Muscle layer of colon (tissue), 2 donors: Measurements from ENCODE around the gene KCNJ6.
"Not testable (repeated sequence)": the region's sequence is repeated elsewhere in the genome, so short reads cannot be mapped to it uniquely, and the experiment has no call there.

Experiments
- H3K27ac ChIP-seq: one replicate; pipeline ENCODE4 v1.7.0; 2013; ENCODE audit warnings: low read depth, mild to moderate bottlenecking, low read length, moderate library complexity
- H3K27me3 ChIP-seq, 2 donors: one replicate each; pipeline ENCODE4 v1.7.0; 2013; ENCODE audit warnings: low read length in 2 of 2, mild to moderate bottlenecking in 2 of 2; ENCODE audit not compliant: insufficient read depth in 2 of 2, control insufficient read depth in 1 of 2
- H3K36me3 ChIP-seq: one replicate; pipeline ENCODE4 v1.7.0; 2013; ENCODE audit warnings: mild to moderate bottlenecking, low read length; ENCODE audit not compliant: insufficient read depth
- H3K4me1 ChIP-seq: one replicate; pipeline ENCODE4 v1.7.0; 2013; ENCODE audit warnings: mild to moderate bottlenecking, low read length; ENCODE audit not compliant: insufficient read depth
- H3K4me3 ChIP-seq, 2 donors: one replicate each; pipeline ENCODE4 v1.7.0; 2013; ENCODE audit warnings: low read length in 2 of 2, low read depth in 1 of 2, mild to moderate bottlenecking in 1 of 2, moderate library complexity in 1 of 2
- H3K9ac ChIP-seq: one replicate; pipeline ENCODE4 v1.7.0; 2013; ENCODE audit warnings: low read length
- H3K9me3 ChIP-seq: one replicate; pipeline ENCODE4 v1.7.0; 2013; ENCODE audit warnings: mild to moderate bottlenecking, low read length
- donor health status: abdominal sarcoma.
- donor health status: Adenocarcinoma of cecum.

Gene KCNJ6

DNA sequence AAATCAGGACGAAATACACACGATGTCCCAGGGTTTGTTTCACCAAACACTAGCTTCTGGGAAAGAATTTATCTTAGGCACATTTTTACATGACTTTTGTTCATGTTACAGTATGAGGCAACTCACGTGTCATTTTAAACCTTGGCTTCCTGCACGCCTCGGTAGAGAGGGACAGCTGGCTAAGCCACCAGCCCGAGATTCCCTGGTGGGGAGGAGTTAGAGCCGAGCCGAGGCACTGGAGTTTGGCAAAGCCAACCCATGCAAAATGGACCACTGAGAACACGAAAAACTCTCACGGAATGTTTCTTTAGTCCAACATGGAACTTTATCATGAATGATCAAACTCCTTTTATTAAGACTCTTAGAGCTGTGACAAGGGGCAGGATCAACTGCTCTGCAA, 309.7 kb downstream of the KCNJ6 start:
- H3K27ac ChIP-seq = no peak overlapping the region
- no peak overlapping the region for H3K9ac ChIP-seq
- no peak overlapping the region for H3K4me3 ChIP-seq
- H3K4me1 ChIP-seq = no peaks in the 10 kb centered on the region
- H3K36me3 ChIP-seq = no peaks in the 10 kb centered on the region
- no peaks in the 10 kb centered on the region for H3K9me3 ChIP-seq
- H3K27me3 ChIP-seq = no peaks in the 10 kb centered on the region

DNA sequence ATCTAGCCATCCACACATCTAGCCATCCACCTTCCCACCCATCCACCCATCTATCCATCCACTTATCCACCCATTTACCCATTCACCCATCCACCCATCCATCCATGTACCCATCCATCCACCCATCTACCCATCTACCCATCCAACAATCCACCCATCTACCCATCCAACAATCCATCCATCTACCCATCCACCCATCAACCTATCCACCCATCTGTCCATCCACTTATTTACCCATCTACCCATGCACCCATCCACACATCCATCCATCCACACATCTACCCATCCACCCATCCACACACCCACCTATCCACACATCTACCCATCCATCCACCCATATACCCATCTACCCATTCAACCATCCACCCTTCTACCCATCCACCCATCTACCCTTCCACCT, 311.3 kb downstream of the KCNJ6 start:
- H3K4me3 ChIP-seq = no peak overlapping the region
- no peaks in the 10 kb centered on the region for H3K36me3 ChIP-seq
- no peaks in the 10 kb centered on the region for H3K27me3 ChIP-seq
- no peak overlapping the region for H3K27ac ChIP-seq
- H3K9ac ChIP-seq = no peak overlapping the region
- no peaks in the 10 kb centered on the region for H3K4me1 ChIP-seq
- no peaks in the 10 kb centered on the region for H3K9me3 ChIP-seq

DNA sequence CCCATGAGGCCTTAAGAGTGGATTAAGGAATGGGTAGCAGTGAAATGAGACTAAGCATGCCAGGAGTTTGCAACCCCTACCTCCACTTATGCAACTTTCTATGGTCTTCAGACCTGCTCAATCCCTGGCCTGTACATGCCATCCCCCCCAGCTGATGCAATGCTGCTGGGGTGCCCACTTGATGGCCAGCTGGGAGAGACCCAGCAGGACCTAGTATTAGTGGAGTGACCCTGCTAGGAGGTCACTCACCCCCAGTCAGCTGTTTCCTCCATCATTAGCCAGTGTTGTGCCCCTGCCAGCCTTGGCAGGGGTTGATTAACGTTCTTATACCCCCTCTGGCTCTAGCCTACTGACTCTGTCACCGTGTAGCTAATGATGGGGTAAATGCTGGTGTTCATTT, 313.1 kb downstream of the KCNJ6 start:
- Histone ChIP-seq H3K36me3 (no peaks in the 10 kb centered on the region), H3K27ac (no peak overlapping the region), H3K4me3 (no peak overlapping the region), H3K4me1 (no peaks in the 10 kb centered on the region), H3K9me3 (no peaks in the 10 kb centered on the region), H3K27me3 (no peaks in the 10 kb centered on the region), H3K9ac (no peak overlapping the region)

DNA sequence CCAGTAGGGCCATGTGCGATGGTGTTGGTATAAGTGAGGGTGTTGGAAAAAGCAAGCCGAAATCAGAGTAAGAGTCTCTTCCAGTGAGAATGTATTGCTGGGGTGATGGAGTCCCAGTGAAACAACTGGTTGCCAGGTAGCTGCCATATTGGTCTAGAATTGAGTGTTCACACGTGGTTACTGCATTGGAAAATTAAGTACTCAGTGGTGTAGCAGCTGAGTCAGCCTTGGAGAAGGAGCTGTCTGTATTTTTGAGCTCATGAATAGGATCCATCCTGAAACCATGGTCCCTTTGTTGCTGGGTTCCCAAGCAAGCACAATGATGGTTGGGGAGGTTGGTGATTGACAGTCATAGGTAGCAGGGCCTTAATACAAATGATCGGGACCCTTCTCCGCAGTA, 314.3 kb downstream of the KCNJ6 start:
- Histone ChIP-seq H3K27me3 (no peaks in the 10 kb centered on the region), H3K4me1 (no peaks in the 10 kb centered on the region), H3K27ac (no peak overlapping the region), H3K9me3 (no peaks in the 10 kb centered on the region), H3K4me3 (no peak overlapping the region), H3K36me3 (no peaks in the 10 kb centered on the region), H3K9ac (no peak overlapping the region)

DNA sequence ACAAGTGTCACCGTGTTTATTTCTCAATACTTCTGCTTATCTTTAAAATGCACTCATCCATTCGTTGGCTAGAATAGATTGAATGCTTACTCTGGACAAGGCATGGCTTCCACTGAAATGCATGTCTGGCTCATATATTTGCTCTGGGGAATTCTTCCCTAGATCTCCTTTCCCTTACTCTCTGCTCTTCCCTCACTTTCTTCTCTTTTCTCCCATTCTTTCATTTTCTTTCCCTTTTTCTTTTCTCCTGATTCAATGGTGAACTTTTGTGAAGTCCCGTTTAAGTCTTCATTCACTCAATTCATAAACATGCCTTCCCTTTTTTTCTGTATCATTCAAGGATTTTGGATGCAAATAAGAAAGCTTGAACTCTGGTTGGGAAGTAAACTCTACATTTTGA, 315.2 kb downstream of the KCNJ6 start:
- H3K4me1 ChIP-seq = no peaks in the 10 kb centered on the region
- H3K36me3 ChIP-seq = no peaks in the 10 kb centered on the region
- H3K27me3 ChIP-seq = no peaks in the 10 kb centered on the region
- H3K9me3 ChIP-seq = no peaks in the 10 kb centered on the region
- no peak overlapping the region for H3K9ac ChIP-seq
- no peak overlapping the region for H3K4me3 ChIP-seq
- H3K27ac ChIP-seq = no peak overlapping the region

DNA sequence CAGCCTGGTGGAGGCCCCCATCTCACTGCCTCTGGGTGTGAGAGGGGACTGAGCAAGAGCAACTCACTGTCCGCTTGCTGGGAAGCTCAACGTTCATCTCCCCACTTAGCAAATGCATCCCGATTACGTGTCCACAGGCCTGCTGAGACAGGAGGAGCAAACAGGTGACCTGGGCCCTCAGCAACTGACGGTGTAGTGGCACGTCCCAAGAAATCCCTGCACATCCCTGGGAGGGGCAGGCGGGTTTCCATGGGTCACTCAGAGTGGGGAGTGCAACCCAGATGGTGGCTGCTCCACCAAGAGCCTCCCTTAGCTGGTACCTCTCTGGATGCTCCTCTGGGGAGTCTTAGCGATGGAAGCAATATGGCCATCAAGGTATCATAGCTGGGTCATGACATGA, 320.3 kb downstream of the KCNJ6 start:
- H3K27ac ChIP-seq = no peak overlapping the region
- H3K36me3 ChIP-seq = no peaks in the 10 kb centered on the region
- no peak overlapping the region for H3K4me3 ChIP-seq
- no peaks in the 10 kb centered on the region for H3K4me1 ChIP-seq
- H3K9ac ChIP-seq = no peak overlapping the region
- H3K27me3 ChIP-seq = no peaks in the 10 kb centered on the region
- no peaks in the 10 kb centered on the region for H3K9me3 ChIP-seq

DNA sequence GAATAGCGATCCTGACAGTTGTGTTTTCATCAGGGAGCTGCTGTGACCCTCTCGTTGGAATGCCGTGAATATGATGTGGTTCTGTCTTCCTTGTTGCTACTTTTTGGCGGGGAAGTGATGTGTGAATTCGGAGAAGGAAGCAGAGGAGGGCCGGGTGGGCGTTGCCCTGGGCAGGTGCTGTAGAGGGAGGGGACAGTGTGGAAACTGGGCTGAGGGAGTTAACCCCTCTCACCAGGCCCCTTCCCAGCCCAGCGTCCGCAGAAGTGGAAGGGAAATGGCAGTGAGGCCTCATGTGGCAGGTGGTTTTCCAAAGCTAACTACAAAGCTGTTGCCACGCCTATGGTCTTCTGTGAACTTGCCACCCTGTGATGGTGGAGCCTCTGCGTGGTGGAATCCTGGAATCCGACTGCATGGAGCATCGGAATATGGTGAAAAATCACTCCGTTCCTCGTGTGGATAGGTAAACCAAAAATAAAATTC, 321.7 kb downstream of the KCNJ6 start:
- H3K27ac ChIP-seq = no peak overlapping the region
- no peak overlapping the region for H3K9ac ChIP-seq
- no peaks in the 10 kb centered on the region for H3K36me3 ChIP-seq
- H3K27me3 ChIP-seq = no peaks in the 10 kb centered on the region
- no peaks in the 10 kb centered on the region for H3K9me3 ChIP-seq
- no peaks in the 10 kb centered on the region for H3K4me1 ChIP-seq
- H3K4me3 ChIP-seq = no peak overlapping the region

DNA sequence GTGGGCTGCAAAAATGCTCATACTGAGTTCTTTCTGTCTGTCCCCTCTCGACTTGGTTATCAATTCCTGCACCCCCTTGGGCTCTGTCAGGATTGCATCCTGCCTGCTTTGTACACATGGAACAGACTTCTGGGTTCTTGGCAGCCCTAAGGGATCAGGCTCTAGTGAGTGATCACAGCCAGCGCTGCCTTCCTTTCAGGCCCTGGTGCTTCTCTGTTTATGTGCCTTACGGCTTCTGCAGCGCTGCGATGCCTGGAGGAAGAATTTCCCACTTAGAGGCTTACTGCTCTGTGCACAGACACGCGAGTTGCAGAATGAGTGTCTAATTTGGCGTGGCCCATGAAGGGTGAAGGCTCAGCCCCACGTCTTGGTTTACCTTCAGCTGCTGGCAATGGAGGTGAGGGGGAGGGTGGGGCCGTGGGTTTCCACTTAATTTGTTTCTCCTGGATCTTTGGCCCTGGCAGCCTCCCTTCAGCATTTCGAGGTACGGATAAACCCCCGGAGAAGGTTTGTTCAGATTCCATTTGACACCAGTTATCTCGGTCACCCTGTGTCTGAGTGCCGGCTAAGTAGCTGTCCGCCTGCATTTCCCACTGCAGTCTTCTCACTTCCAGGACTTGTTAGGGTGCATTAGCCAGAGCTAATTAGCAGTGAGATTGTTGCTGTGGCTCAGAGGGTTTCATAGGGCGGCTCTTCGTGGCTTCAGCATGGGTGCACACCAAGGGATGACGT, 322.4 kb downstream of the KCNJ6 start:
- Histone ChIP-seq H3K4me1 (no peaks in the 10 kb centered on the region), H3K27ac (no peak overlapping the region), H3K9me3 (no peaks in the 10 kb centered on the region), H3K36me3 (no peaks in the 10 kb centered on the region), H3K4me3 (no peak overlapping the region), H3K9ac (no peak overlapping the region), H3K27me3 (no peaks in the 10 kb centered on the region)

DNA sequence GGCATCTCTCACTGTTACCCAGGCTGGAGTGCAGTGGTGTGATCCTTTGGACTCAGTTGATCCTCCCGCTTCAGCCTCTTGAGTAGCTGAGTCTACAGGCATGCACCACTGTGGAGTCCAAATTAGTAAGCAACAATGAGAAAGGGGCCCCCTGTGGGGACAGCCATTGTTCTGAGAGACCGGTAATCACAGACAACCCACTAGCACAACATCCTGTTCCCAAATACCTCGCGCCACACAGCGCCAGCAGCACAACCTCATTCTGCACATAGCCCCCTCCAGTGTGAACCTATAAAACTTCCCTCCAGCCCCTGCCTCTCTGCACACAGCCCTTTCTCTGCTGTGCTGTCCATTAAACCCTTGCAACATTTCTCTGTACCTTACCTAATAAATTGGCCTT, 323.2 kb downstream of the KCNJ6 start:
- Histone ChIP-seq H3K4me3 (no peak overlapping the region), H3K4me1 (no peaks in the 10 kb centered on the region), H3K9ac (no peak overlapping the region), H3K27ac (no peak overlapping the region), H3K27me3 (no peaks in the 10 kb centered on the region), H3K36me3 (no peaks in the 10 kb centered on the region), H3K9me3 (no peaks in the 10 kb centered on the region)

DNA sequence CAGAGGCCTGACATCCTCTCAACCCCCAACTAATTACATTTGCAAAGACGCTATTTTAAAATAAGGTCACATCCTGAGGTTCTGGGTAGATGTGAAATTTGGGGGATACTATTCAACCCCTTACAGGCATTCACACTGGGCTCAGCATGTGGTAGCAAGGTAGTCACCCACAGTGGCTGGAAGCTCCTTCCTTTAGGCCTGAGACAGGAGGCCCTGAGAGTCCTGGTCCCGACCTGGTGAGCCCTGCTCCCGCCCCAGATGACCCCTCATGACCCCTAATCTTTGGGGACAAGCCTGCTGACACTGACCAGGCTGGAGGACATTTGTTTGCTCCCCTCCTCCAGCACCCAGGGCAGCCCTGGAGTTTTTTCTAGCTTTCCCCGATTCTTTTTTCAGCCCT, 323.8 kb downstream of the KCNJ6 start:
- no peak overlapping the region for H3K4me3 ChIP-seq
- no peaks in the 10 kb centered on the region for H3K36me3 ChIP-seq
- no peaks in the 10 kb centered on the region for H3K27me3 ChIP-seq
- H3K27ac ChIP-seq = no peak overlapping the region
- no peaks in the 10 kb centered on the region for H3K4me1 ChIP-seq
- H3K9me3 ChIP-seq = no peaks in the 10 kb centered on the region
- no peak overlapping the region for H3K9ac ChIP-seq

DNA sequence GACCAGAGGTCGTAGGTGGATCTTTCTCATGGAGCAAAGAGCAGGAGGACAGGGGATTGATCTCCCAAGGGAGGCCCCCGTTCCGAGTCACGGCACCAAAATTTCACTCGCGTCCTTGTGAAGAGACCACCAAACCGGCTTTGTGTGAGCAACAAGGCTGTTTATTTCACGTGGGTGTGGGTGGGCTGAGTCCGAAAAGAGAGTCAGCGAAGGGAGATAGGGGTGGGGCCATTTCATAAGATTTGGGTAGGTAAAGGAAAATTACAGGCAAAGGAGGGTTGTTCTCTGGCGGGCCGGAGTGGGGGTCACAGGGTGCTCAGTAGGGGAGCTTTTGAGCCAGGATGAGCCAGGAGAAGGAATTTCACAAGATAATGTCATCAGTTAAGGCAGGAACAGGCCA, 324.3 kb downstream of the KCNJ6 start:
- H3K27ac ChIP-seq, H3K36me3 ChIP-seq, H3K4me3 ChIP-seq, H3K4me1 ChIP-seq, H3K9ac ChIP-seq, H3K27me3 ChIP-seq, H3K9me3 ChIP-seq: not testable (repeated sequence)

DNA sequence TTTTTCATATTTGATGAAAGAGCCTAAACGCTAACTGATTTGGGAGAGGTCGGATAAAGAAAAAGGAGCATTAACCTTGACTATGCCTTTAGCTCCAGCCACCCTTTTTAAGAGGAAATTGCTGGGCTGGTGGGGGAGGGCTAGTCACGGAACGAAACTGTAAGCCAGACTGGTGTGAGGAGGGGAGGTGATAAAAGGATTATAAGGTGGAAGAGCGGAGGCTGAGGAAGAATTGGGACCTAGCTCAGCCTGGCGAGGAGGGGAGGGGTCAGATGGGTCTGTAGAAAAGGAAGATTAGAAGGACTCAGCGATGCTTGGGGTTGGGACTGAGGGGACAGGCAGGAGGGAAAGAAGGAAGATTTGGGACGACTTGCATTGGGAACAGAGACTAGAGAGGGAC, 325.4 kb downstream of the KCNJ6 start:
- H3K36me3 ChIP-seq, H3K9ac ChIP-seq, H3K27me3 ChIP-seq, H3K4me3 ChIP-seq, H3K9me3 ChIP-seq, H3K27ac ChIP-seq, H3K4me1 ChIP-seq: not testable (repeated sequence)
